Transverse colon (tissue), 4 donors: ENCODE data around the gene ANKRD44.

ENCODE experiments used
- CTCF ChIP-seq, 5 experiments: fragments of 200-600 bp in 3 of 5; fragments of 450-650 bp in 2 of 5; sonication (generic) in 3 of 5; IDR thresholded peaks; 1 replicate in 2 of 5; 2 replicates in 3 of 5; pipeline ENCODE4 v1.5.1; 2016 to 2017; ENCODE audit warnings: antibody characterized with exemption in 5 of 5, inconsistent platforms in 3 of 5, mild to moderate bottlenecking in 2 of 5, moderate library complexity in 1 of 5
- EP300 ChIP-seq: sonication (generic); formaldehyde crosslinking; IDR thresholded peaks from one replicate; pipeline ENCODE4 v1.6.1; 2017; ENCODE audit warnings: antibody characterized with exemption, low read depth
- POLR2A ChIP-seq: fragments of 450-650 bp; IDR thresholded peaks from one replicate; pipeline ENCODE4 v1.6.1; 2016; ENCODE audit warnings: antibody characterized with exemption, mild to moderate bottlenecking, moderate library complexity
- POLR2AphosphoS5 ChIP-seq, 3 donors: sonication (generic); formaldehyde crosslinking; IDR thresholded peaks; one replicate each; pipeline ENCODE4 v1.6.1; 2016; ENCODE audit warnings: antibody characterized with exemption in 3 of 3

- no peak for TF ChIP-seq CTCF (IDR thresholded peaks at IDR 0.05)
- no peak for TF ChIP-seq POLR2AphosphoS5 (IDR thresholded peaks at IDR 0.05)
- no peak for TF ChIP-seq EP300
- TF ChIP-seq POLR2A = no peak
Observed at GRCh38 chr2:197134206-197134605, 176.4 kb downstream of the ANKRD44 start.
